Measurements from ENCODE around the gene IL19. TPM values are rescaled to one million over a fixed set of nuclear protein-coding genes. Genes with fewer than 3 reads are reported as not detected.

Gene IL19
- total RNA-seq, 1 donor from 2014 or later: not detected

- H4K20me1 ChIP-seq (ENCODE audit: low read depth): no peaks in the 10 kb centered on the region
- DNase-seq (ENCODE audit: low spot score): no peak
- peaks cover 20% of the 10 kb centered on the region for H3K4me1 ChIP-seq
- H2AFZ ChIP-seq (replicated peaks): no peak overlapping the region
- no peak overlapping the region for H3K4me2 ChIP-seq
- H3K27ac ChIP-seq: no peak overlapping the region
- no peaks in the 10 kb centered on the region for H3K27me3 ChIP-seq
- Mint-ChIP-seq H3K27me3 (ENCODE audit: insufficient read depth, low read depth) (peaks cover 2% of the 10 kb centered on the region), H3K36me3 (no peaks in the 10 kb centered on the region), H3K4me3 (no peak overlapping the region), H3K9me3 (no peaks in the 10 kb centered on the region), H3K27ac (no peak overlapping the region), H3K4me1 (peaks cover 17% of the 10 kb centered on the region)
- no peaks in the 10 kb centered on the region for H3K79me2 ChIP-seq (ENCODE audit: low read depth)
- no peaks in the 10 kb centered on the region for H3K9me3 ChIP-seq (ENCODE audit: low read depth)
- no peaks in the 10 kb centered on the region for H3K36me3 ChIP-seq
- H3F3A ChIP-seq (ENCODE audit: low read depth): peaks cover 9% of the 10 kb centered on the region
- no peak overlapping the region for H3K4me3 ChIP-seq
- TF ChIP-seq EZH2phosphoT487 (IDR thresholded peaks at IDR 0.05) (no peak), EZH2 (IDR thresholded peaks at IDR 0.05) (no peak), CTCF (IDR thresholded peaks at IDR 0.05) (no peak)
- no peak overlapping the region for H3K9ac ChIP-seq
These were observed 63.6 kb downstream of the IL19 start for GRCh38 chr1:206834217-206834616.

- Histone ChIP-seq H3K4me2 (no peak overlapping the region), H3F3A (ENCODE audit: low read depth) (peaks cover 9% of the 10 kb centered on the region), H2AFZ (replicated peaks) (no peak overlapping the region), H3K36me3 (no peaks in the 10 kb centered on the region), H3K27ac (no peak overlapping the region), H3K4me1 (peaks cover 20% of the 10 kb centered on the region), H3K4me3 (no peak overlapping the region), H4K20me1 (ENCODE audit: low read depth) (no peaks in the 10 kb centered on the region), H3K9ac (no peak overlapping the region), H3K79me2 (ENCODE audit: low read depth) (no peaks in the 10 kb centered on the region), H3K9me3 (ENCODE audit: low read depth) (no peaks in the 10 kb centered on the region), H3K27me3 (no peaks in the 10 kb centered on the region)
- H3K27ac Mint-ChIP-seq: no peak overlapping the region
- DNase-seq (ENCODE audit: low spot score): no peak
- H3K4me1 Mint-ChIP-seq: peaks cover 17% of the 10 kb centered on the region
- no peaks in the 10 kb centered on the region for H3K9me3 Mint-ChIP-seq
- no peak overlapping the region for H3K4me3 Mint-ChIP-seq
- no peak for TF ChIP-seq EZH2 (IDR thresholded peaks at IDR 0.05)
- H3K27me3 Mint-ChIP-seq (ENCODE audit: insufficient read depth, low read depth): peaks cover 2% of the 10 kb centered on the region
- H3K36me3 Mint-ChIP-seq: no peaks in the 10 kb centered on the region
These were observed 64.1 kb downstream of the IL19 start for GRCh38 chr1:206834711-206835110.

- H3K4me2 ChIP-seq: no peak overlapping the region
- no peaks in the 10 kb centered on the region for H3K9me3 ChIP-seq (ENCODE audit: low read depth)
- H3K4me3 ChIP-seq: no peak overlapping the region
- Mint-ChIP-seq H3K36me3 (no peaks in the 10 kb centered on the region), H3K9me3 (no peaks in the 10 kb centered on the region), H3K27ac (no peak overlapping the region), H3K27me3 (ENCODE audit: insufficient read depth, low read depth) (peaks cover 2% of the 10 kb centered on the region), H3K4me3 (no peak overlapping the region), H3K4me1 (peaks cover 17% of the 10 kb centered on the region)
- TF ChIP-seq EZH2 (IDR thresholded peaks at IDR 0.05) (no peak), CTCF (IDR thresholded peaks at IDR 0.05) (no peak), EZH2phosphoT487 (IDR thresholded peaks at IDR 0.05) (no peak)
- DNase-seq (ENCODE audit: low spot score): no peak
- no peaks in the 10 kb centered on the region for H3K27me3 ChIP-seq
- no peak overlapping the region for H3K9ac ChIP-seq
- H3K79me2 ChIP-seq (ENCODE audit: low read depth): no peaks in the 10 kb centered on the region
- peaks cover 20% of the 10 kb centered on the region for H3K4me1 ChIP-seq
- no peaks in the 10 kb centered on the region for H3K36me3 ChIP-seq
- H3K27ac ChIP-seq: no peak overlapping the region
- peaks cover 9% of the 10 kb centered on the region for H3F3A ChIP-seq (ENCODE audit: low read depth)
- H4K20me1 ChIP-seq (ENCODE audit: low read depth): no peaks in the 10 kb centered on the region
- H2AFZ ChIP-seq (replicated peaks): no peak overlapping the region
These were observed 64.6 kb downstream of the IL19 start for GRCh38 chr1:206835186-206835585.

GRCh38 chr1:206836111-206836510, 65.5 kb downstream of the IL19 start:
- Histone ChIP-seq H3K9me3 (ENCODE audit: low read depth) (no peaks in the 10 kb centered on the region), H3K4me1 (peaks cover 20% of the 10 kb centered on the region), H3K36me3 (no peaks in the 10 kb centered on the region), H2AFZ (replicated peaks) (no peak overlapping the region), H3K9ac (no peak overlapping the region), H4K20me1 (ENCODE audit: low read depth) (no peaks in the 10 kb centered on the region), H3K27me3 (no peaks in the 10 kb centered on the region), H3K4me2 (no peak overlapping the region), H3F3A (ENCODE audit: low read depth) (peaks cover 9% of the 10 kb centered on the region), H3K27ac (no peak overlapping the region), H3K79me2 (ENCODE audit: low read depth) (no peaks in the 10 kb centered on the region), H3K4me3 (no peak overlapping the region)
- Mint-ChIP-seq H3K36me3 (no peaks in the 10 kb centered on the region), H3K4me3 (no peak overlapping the region), H3K27ac (no peak overlapping the region), H3K9me3 (no peaks in the 10 kb centered on the region), H3K27me3 (ENCODE audit: insufficient read depth, low read depth) (peaks cover 2% of the 10 kb centered on the region), H3K4me1 (peaks cover 17% of the 10 kb centered on the region)
- DNase-seq (ENCODE audit: low spot score): no peak
- no peak for TF ChIP-seq EZH2 (IDR thresholded peaks at IDR 0.05)
- no peak for TF ChIP-seq EZH2phosphoT487 (IDR thresholded peaks at IDR 0.05)
- no peak for TF ChIP-seq CTCF (IDR thresholded peaks at IDR 0.05)
